Activated naive CD8-positive, alpha-beta T cell treated with anti-CD3 and anti-CD28 coated beads, Interleukin-2, amount 10 ng/mL, durations not matched to agents 7 days and 5 days (primary cell): ENCODE data around the gene DBT. TPM values are rescaled to one million over a fixed set of nuclear protein-coding genes. Genes with fewer than 3 reads are reported as not detected.

ENCODE experiments used
- ATAC-seq: fragments of 150-1000 bp; cut with Tn5 transposase; one replicate; pipeline ENCODE4 v1.10.0; 2021; ENCODE audit warnings: low read depth, moderate library complexity
- POLR2A ChIA-PET: fragments of 350-600 bp; sonication (Branson Sonifier 250); formaldehyde crosslinking; loops from one replicate; lab custom pipeline; 2021; ENCODE audit warnings: antibody characterized with exemption; lab: Charles Lee
- DNase-seq: peaks from one replicate; pipeline ENCODE4 v3.0.0; 2021
- H3K27ac Mint-ChIP-seq: one replicate; pipeline ENCODE4 v1.8.0; 2022; ENCODE audit warnings: mild to moderate bottlenecking, mixed read lengths
- H3K27me3 Mint-ChIP-seq: one replicate; pipeline ENCODE4 v1.8.0; 2022; ENCODE audit warnings: mild to moderate bottlenecking, moderate library complexity, mixed read lengths
- H3K36me3 Mint-ChIP-seq: one replicate; pipeline ENCODE4 v1.8.0; 2021; ENCODE audit warnings: mild to moderate bottlenecking, mixed read lengths
- H3K4me1 Mint-ChIP-seq: one replicate; pipeline ENCODE4 v1.8.0; 2021; ENCODE audit warnings: mixed read lengths
- H3K4me3 Mint-ChIP-seq: one replicate; pipeline ENCODE4 v1.8.0; 2022; ENCODE audit warnings: mild to moderate bottlenecking, moderate library complexity, mixed read lengths
- H3K9me3 Mint-ChIP-seq: one replicate; pipeline ENCODE4 v1.8.0; 2021; ENCODE audit warnings: mixed read lengths
- microRNA-seq: library from miRNA; unstranded; fragments of <30 nt; microRNA quantifications from one replicate; pipeline ENCODE4 v1.2.0, GENCODE V29; 2022
- total RNA-seq, 2 experiments: library from RNA; stranded (reverse); gene quantifications; one replicate each; pipeline ENCODE4 v1.2.3, GENCODE V29; 2021

Gene DBT
- total RNA-seq, 2 experiments from 2014 or later = 12.2 to 13.4 TPM

- Mint-ChIP-seq H3K4me3 (no peak overlapping the region), H3K36me3 (peaks cover 5% of the 10 kb centered on the region), H3K9me3 (peaks cover 4% of the 10 kb centered on the region), H3K27me3 (peaks cover 2% of the 10 kb centered on the region), H3K27ac (no peak overlapping the region), H3K4me1 (no peaks in the 10 kb centered on the region)
- ATAC-seq (no peak), DNase-seq (no peak)
- POLR2A ChIA-PET = no interaction called here
Observed at GRCh38 chr1:100164702-100165101, 84.9 kb downstream of the DBT start.

- Mint-ChIP-seq H3K27me3 (peaks cover 2% of the 10 kb centered on the region), H3K4me3 (no peak overlapping the region), H3K4me1 (no peaks in the 10 kb centered on the region), H3K9me3 (peaks cover 4% of the 10 kb centered on the region), H3K27ac (no peak overlapping the region), H3K36me3 (peaks cover 5% of the 10 kb centered on the region)
- POLR2A ChIA-PET = no interaction called here
- no peak for DNase-seq
- ATAC-seq = no peak
Observed at GRCh38 chr1:100164216-100164615, 85.4 kb downstream of the DBT start.

DNA sequence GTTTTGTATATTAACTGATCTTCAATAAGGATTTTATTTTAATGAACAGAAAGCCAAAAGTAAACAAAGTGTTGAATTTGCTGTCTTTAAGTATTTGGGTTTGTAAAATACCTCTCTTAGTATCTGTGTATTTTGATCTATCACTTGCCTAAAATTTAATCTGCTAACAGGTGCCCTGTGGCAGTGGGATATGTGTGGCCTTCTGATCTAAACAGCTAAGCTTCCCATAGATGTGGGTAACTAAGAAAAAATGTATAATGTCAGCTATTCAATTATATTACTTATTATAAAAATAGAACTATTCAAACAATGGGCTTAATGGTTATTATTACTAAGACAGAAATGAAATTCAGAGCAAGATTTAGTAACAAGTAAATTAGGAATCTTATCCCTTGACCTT, 86.8 kb downstream of the DBT start:
- Mint-ChIP-seq H3K27ac (no peak overlapping the region), H3K27me3 (peaks cover 2% of the 10 kb centered on the region)
- no peak for ATAC-seq

GRCh38 chr1:100152271-100152670, 97.4 kb downstream of the DBT start:
- Mint-ChIP-seq H3K4me1 (peaks cover 6% of the 10 kb centered on the region), H3K4me3 (no peak overlapping the region), H3K9me3 (no peaks in the 10 kb centered on the region), H3K27me3 (no peaks in the 10 kb centered on the region), H3K27ac (no peak overlapping the region), H3K36me3 (peaks cover 19% of the 10 kb centered on the region)
- DNase-seq (no peak), ATAC-seq (no peak)
- POLR2A ChIA-PET = no interaction called here

More for the DNA sequence above, 86.8 kb downstream of the DBT start:
- no peak for DNase-seq
- H3K4me3 Mint-ChIP-seq = no peak overlapping the region
- POLR2A ChIA-PET = no interaction called here
- H3K4me1 Mint-ChIP-seq = no peaks in the 10 kb centered on the region
- H3K36me3 Mint-ChIP-seq = peaks cover 5% of the 10 kb centered on the region
- peaks cover 4% of the 10 kb centered on the region for H3K9me3 Mint-ChIP-seq

GRCh38 chr1:100151679-100152078, 98.0 kb downstream of the DBT start:
- ATAC-seq = no peak
- Mint-ChIP-seq H3K27ac (no peak overlapping the region), H3K36me3 (peaks cover 19% of the 10 kb centered on the region), H3K9me3 (no peaks in the 10 kb centered on the region), H3K4me3 (no peak overlapping the region), H3K27me3 (no peaks in the 10 kb centered on the region), H3K4me1 (peaks cover 6% of the 10 kb centered on the region)
- no peak for DNase-seq
- POLR2A ChIA-PET = no interaction called here

DNA sequence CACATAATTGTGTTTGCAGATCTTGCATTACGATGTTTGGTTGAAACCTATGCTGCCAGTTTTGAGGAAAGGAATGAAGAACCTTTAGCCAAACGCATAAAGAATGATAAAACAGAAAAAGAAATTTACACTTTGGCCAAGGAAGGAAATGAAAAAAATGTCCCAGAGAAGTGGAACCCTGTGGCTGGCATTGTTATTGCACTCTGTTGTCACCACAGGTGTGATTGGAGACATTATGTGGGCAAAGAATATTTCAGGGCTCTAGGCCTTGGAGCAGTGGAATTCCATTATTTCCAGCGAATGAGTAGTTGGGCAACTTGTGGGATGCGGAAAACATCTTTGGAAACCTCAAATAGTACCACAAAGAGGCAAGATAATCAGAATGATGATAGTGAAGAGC, 101.8 kb downstream of the DBT start:
- Mint-ChIP-seq H3K27me3 (no peaks in the 10 kb centered on the region), H3K27ac (no peak overlapping the region), H3K4me3 (no peak overlapping the region), H3K4me1 (peaks cover 6% of the 10 kb centered on the region), H3K9me3 (no peaks in the 10 kb centered on the region), H3K36me3 (peaks cover 26% of the 10 kb centered on the region)
- ATAC-seq (no peak), DNase-seq (no peak)
- POLR2A ChIA-PET = no interaction called here

- Mint-ChIP-seq H3K9me3 (no peaks in the 10 kb centered on the region), H3K36me3 (peaks cover 29% of the 10 kb centered on the region), H3K27me3 (no peaks in the 10 kb centered on the region), H3K27ac (no peak overlapping the region), H3K4me3 (no peak overlapping the region), H3K4me1 (peaks cover 2% of the 10 kb centered on the region)
- POLR2A ChIA-PET = no interaction called here
- ATAC-seq (no peak), DNase-seq (no peak)
Observed at GRCh38 chr1:100146958-100147357, 102.7 kb downstream of the DBT start.

GRCh38 chr1:100145116-100145515, 104.5 kb downstream of the DBT start:
- POLR2A ChIA-PET = no interaction called here
- ATAC-seq = no peak
- no peaks in the 10 kb centered on the region for H3K27me3 Mint-ChIP-seq

DNA sequence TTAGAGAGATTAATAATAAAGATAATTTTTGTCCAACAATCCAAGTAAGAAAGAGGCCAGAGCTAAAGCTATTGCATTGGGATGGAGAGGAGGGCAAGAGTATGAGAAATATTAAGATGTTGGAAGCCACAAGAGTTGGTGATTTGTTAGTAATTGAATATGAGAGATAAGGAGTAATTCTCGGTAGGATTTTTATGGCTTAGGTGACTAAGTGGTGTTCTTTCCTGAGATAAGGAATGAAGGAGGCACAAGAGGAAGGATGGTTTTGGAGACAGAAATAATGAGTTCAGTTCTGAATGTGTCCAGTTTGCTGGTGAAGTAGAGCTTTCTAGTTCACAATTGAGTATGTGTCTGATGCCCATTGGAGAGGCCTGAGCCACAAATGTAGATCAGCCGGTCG, 107.3 kb downstream of the DBT start:
- no peak overlapping the region for H3K27ac Mint-ChIP-seq
- H3K36me3 Mint-ChIP-seq = peaks cover 40% of the 10 kb centered on the region
- no peaks in the 10 kb centered on the region for H3K9me3 Mint-ChIP-seq
- no peak for DNase-seq
- ATAC-seq = no peak
- POLR2A ChIA-PET = no interaction called here
- H3K27me3 Mint-ChIP-seq = no peaks in the 10 kb centered on the region
- no peak overlapping the region for H3K4me3 Mint-ChIP-seq
- H3K4me1 Mint-ChIP-seq = peaks cover 1% of the 10 kb centered on the region

More at GRCh38 chr1:100145116-100145515, 104.5 kb downstream of the DBT start:
- H3K27ac Mint-ChIP-seq = no peak overlapping the region
- peaks cover 3% of the 10 kb centered on the region for H3K4me1 Mint-ChIP-seq
- no peak overlapping the region for H3K4me3 Mint-ChIP-seq
- no peak for DNase-seq
- H3K36me3 Mint-ChIP-seq = peaks cover 31% of the 10 kb centered on the region
- H3K9me3 Mint-ChIP-seq = no peaks in the 10 kb centered on the region

DNA sequence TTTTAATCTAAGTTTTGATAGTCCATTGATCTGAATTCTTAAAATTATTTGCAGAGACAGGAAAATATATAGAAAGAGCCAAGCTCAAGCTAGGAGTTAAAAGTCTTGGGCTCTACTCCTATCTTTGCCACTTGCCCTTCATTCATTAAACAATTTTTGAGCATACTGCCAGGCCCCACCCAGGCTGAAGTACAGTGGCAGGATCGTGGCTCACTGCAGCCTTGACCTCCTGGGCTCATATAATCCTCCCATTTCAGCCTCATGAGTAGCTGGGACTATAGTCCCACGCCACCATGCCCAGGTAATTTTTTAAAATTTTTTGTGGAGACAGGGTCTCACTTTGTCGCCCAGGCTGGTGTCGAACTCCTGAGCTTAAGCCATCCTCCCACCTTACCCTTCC, 108.4 kb downstream of the DBT start:
- Mint-ChIP-seq H3K4me1 (peaks cover 1% of the 10 kb centered on the region), H3K9me3 (no peaks in the 10 kb centered on the region), H3K4me3 (no peak overlapping the region), H3K36me3 (peaks cover 39% of the 10 kb centered on the region), H3K27ac (no peak overlapping the region), H3K27me3 (no peaks in the 10 kb centered on the region)
- DNase-seq (no peak), ATAC-seq (no peak)
- POLR2A ChIA-PET = interaction anchor here (1.1 kb wide), 1 partner anchor 13 kb away, joined by 3 read pairs; no protein-coding TSS in a partner anchor

DNA sequence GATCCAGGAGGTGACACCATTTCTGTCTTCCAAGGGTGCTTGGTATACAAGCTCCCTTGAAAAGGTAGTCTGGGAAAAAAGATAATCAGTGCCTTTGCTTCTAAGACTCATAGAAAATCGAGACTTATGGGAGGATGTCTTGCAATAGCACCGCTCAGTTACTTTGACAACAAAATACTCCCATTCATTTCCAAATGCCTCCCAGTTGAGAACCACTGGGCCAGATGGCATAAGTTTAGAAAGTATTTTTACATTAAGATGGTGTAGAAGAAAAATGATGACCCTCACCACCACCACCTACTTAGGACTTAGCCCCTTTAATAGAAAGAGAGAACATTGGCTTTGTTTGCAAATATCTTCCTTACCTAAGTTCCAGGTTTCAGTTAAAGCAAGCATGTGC, 112.0 kb downstream of the DBT start:
- no peak overlapping the region for H3K27ac Mint-ChIP-seq
- POLR2A ChIA-PET = no interaction called here
- H3K4me1 Mint-ChIP-seq = peaks cover 10% of the 10 kb centered on the region
- H3K9me3 Mint-ChIP-seq = no peaks in the 10 kb centered on the region
- H3K4me3 Mint-ChIP-seq = no peak overlapping the region
- H3K36me3 Mint-ChIP-seq = peaks cover 25% of the 10 kb centered on the region
- H3K27me3 Mint-ChIP-seq = no peaks in the 10 kb centered on the region
- ATAC-seq (no peak), DNase-seq (no peak)

Small RNAs within 50 kb of the gene (microRNA-seq; reads per million reads assigned to microRNA genes)
- not detected for gene MIR553

Other genes starting within 250 kb of the DBT start
- gene SASS6, start 116.9 kb downstream of the DBT start, total RNA-seq = 10 to 100 TPM; 11.8 to 13.6 TPM
- gene TRMT13, start 116.7 kb downstream of the DBT start, total RNA-seq = 10 to 100 TPM; 29.8 to 32.8 TPM
- gene LRRC39, start 71.6 kb downstream of the DBT start, total RNA-seq = under 1 TPM; 0.94 to 0.96 TPM
- 10 to 100 TPM; 47.7 to 48.1 TPM for gene RTCA, start 16.4 kb upstream of the DBT start, total RNA-seq
- 10 to 100 TPM; 39.9 to 44.9 TPM for gene CDC14A, start 102.7 kb upstream of the DBT start, total RNA-seq